Tibial nerve (tissue), 3 donors: ENCODE results near the gene PLPP4.

Source experiments
- POLR2A ChIP-seq, 2 donors: fragments of 450-650 bp; IDR thresholded peaks; one replicate each; pipeline ENCODE4 v1.6.1; 2017; ENCODE audit warnings: antibody characterized with exemption in 2 of 2, mild to moderate bottlenecking in 2 of 2, moderate library complexity in 2 of 2
- TF ChIP-seq, protein P1 (sequence below), 5 experiments: fragments of 200-600 bp in 3 of 5; fragments of 450-650 bp in 2 of 5; sonication (generic) in 3 of 5; IDR thresholded peaks; one replicate each; pipeline ENCODE4 v1.5.1; 2016 to 2019; ENCODE audit warnings: antibody characterized with exemption in 5 of 5, mild to moderate bottlenecking in 3 of 5, moderate library complexity in 2 of 5

DNA sequence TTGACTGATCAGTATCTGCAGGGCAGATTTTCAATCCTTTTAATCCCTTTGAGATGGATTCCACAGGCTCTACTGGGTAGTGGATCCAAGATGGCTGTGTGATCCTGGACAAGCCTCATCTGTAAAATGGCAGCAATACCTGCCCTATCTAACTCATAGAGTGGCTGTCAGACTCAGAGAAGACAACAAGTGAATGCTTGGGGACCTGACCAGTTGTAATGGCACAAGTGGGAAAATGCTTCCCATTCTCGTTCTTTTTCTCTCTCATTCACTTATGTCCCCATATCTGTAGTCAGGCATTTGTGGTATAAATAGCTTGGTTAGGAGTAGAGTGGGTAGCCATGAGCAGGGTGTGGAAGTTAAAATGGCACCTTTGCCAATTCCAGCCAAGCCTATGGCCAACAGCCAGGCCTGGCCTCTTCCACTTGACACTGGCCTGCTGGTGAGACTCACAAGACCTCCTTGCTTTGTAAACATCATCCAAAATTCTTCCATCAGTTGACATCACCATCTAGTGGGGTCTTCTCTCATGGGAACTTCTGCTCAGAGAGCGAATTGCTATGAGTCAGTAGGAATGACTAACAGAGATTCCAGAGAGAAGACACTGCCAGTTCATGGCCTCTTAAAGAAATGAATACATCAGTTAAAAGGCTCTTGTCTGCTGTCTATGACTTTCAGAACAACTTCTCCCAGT, 150.1 kb downstream of the PLPP4 start:
- TF ChIP-seq POLR2A (IDR thresholded peaks at IDR 0.05) = no peak
- TF ChIP-seq, protein P1, sequence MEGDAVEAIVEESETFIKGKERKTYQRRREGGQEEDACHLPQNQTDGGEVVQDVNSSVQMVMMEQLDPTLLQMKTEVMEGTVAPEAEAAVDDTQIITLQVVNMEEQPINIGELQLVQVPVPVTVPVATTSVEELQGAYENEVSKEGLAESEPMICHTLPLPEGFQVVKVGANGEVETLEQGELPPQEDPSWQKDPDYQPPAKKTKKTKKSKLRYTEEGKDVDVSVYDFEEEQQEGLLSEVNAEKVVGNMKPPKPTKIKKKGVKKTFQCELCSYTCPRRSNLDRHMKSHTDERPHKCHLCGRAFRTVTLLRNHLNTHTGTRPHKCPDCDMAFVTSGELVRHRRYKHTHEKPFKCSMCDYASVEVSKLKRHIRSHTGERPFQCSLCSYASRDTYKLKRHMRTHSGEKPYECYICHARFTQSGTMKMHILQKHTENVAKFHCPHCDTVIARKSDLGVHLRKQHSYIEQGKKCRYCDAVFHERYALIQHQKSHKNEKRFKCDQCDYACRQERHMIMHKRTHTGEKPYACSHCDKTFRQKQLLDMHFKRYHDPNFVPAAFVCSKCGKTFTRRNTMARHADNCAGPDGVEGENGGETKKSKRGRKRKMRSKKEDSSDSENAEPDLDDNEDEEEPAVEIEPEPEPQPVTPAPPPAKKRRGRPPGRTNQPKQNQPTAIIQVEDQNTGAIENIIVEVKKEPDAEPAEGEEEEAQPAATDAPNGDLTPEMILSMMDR (IDR thresholded peaks at IDR 0.05) = no peak
